SK-MEL-5 (cell line): ENCODE data around the gene PPIE. TPM values are rescaled to one million over a fixed set of nuclear protein-coding genes. Genes with fewer than 3 reads are reported as not detected.
"Not testable (repeated sequence)": the region's sequence is repeated elsewhere in the genome, so short reads cannot be mapped to it uniquely, and the experiment has no call there.

Experiments
- DNase-seq: peaks from one replicate; pipeline ENCODE4 v3.0.0-alpha.2; 2016; ENCODE audit warnings: low read depth, low spot score
- in situ Hi-C: cut with HindIII; loops from 2 replicates; pipeline ENCODE4 v1.10.0; 2016; ENCODE audit warnings: low sequenced_read_pairs, high pct_unique_total_duplicates, low pct_unique_long_range_greater_than_20kb
- total RNA-seq: library from RNA; depleted of rRNA; stranded (reverse); fragments of >200 nt; shearing (Covaris generic); gene quantifications from 2 replicates; pipeline ENCODE4 v1.2.3, GENCODE V29; 2014

The PPIE gene
- total RNA-seq, 1 experiment from 2014 or later, result 33.3 TPM

GRCh38 chr1:39764512-39764911, 25.8 kb downstream of the PPIE start:
- in situ Hi-C loops, DNase-seq: not testable (repeated sequence)

- in situ Hi-C loops, DNase-seq: not testable (repeated sequence)
Observed at GRCh38 chr1:39766466-39766865, 27.8 kb downstream of the PPIE start.

- DNase-seq, in situ Hi-C loops: not testable (repeated sequence)
Observed at GRCh38 chr1:39769502-39769901, 30.8 kb downstream of the PPIE start.

- in situ Hi-C loops, DNase-seq: not testable (repeated sequence)
Observed at GRCh38 chr1:39770100-39771021, 31.7 kb downstream of the PPIE start.

GRCh38 chr1:39771022-39771532, 32.4 kb downstream of the PPIE start, which contains the start of gene OXCT2:
OXCT2 (minus strand) TSS chr1:39771348; CDS start chr1:39771255, 93 bp downstream.
- in situ Hi-C loops, DNase-seq: not testable (repeated sequence)

DNA sequence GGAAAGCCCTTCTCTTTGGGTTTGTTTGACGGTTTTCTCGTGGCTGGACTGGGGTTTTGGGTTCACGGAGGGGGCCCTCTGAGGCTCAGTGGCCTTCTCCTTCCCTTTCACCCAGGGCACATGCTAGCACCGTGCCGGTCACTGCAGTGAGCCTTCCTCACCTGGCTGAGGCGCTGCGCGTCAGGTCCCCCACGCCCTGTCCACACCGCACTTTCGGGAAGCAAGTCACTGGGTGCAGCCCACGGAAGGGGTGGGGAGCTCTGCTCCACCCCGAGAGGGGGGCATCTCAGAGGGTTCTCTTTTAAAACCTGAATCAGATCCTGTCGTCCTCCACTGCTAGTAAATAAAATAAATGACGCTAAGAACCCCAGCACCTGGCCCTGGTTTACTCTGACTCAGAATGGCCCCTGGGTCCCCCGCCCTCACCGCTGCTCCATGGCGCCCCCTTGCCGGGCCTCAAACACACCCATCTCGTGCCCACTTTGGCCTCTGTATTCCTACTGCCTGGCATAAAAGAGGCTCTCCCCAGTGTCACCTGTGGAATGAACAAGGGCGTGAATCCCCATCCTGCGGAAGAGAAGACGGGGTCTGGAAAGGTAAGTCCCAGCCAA, 34.8 kb downstream of the PPIE start:
- in situ Hi-C loops, DNase-seq: not testable (repeated sequence)

- DNase-seq, in situ Hi-C loops: not testable (repeated sequence)
Observed at GRCh38 chr1:39775141-39775540, 36.5 kb downstream of the PPIE start.

DNA sequence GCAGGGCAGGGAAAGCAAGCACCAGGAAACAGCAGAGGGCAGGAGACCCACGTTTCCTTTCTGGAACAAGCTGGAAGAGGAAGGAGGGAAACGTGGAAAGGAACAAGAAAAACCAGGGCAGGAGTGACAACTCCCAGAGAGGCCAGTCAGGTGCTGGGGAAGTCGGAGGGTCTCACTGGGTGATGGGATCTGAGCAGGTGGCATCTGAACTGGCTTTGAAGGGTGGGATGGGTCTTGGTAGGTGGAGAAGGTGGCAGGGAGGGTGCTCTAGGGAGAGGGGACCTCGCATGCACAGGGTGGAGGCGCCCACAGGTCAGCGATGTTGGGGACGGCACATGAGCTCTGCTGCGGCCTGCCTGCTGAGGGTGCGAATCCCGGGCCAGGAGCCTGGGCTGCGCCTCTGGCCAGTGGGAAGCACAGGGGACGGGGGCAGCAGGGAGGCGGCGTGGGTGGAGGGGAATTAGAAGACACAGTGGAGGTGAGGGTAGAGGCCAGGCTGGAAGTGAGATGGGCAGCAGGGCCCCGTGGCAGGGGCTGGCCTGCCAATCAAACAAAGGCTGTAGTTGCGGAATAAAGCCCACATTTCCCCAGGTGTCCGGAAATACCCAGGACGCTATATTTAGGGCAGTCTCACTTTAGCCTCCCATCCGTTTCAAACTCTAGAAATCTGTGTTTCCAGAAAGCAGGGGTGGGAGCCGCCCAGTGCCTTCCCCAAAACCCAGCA, 37.2 kb downstream of the PPIE start:
- in situ Hi-C loops, DNase-seq: not testable (repeated sequence)

DNA sequence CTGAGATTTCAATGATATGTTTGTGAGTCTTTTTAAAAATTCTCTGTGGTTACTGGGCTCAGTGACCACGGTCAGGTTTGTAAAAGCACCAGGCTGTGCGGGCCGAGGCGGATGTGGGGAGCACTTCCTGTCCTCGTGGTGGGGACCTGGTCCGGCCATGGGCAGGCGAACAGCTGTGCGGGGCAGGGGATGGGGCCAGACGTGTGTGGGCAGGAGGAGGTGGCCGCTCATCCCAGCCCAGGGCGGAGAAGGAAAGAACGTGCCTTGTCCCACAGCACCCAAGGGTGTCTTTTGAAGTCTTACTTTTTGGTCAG, 37.7 kb downstream of the PPIE start:
- in situ Hi-C loops, result no loop called here
- DNase-seq, result no peak

DNA sequence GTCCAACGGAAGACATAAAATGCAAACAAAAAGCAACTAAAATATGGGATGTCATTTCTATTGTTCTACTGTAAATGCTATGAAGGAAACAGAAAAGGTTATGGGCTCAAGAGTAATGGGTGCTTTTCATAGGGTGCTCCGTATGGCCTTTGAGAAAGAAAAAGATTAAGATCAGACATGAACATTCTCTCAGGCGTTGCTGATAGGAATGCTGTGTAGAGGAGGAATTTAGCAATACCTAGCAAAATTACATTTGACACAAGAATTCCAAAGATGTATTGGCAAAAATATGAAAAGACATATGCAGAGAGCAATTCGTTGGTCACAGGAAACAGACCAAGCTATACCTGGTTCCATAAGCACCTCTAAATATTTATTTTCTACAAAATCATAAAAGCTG, 38.2 kb downstream of the PPIE start:
- in situ Hi-C loops, result no loop called here
- DNase-seq, result no peak

GRCh38 chr1:39777306-39777705, 38.6 kb downstream of the PPIE start:
- in situ Hi-C loops, result no loop called here

DNA sequence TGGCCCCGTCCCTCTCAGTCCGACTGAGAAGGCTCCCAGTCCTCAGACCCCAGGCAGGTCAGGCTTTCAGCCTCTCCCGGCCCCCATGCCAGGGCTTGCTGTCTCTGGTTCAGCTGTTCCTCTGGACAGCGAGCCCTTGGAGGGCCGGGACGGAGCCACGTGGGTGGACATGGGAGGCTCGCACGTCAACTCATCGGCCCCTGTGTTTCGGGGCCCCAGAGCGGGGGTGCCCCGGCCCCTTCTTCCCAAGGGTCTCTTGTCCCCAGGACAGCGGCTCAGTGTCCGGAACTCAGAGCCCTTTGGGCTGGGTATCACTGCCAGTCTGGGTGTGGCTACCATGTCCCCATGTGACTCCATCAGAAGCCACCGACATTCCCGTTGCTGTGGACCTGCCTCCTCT, 39.2 kb downstream of the PPIE start:
- in situ Hi-C loops, result not testable (repeated sequence)

More at GRCh38 chr1:39777306-39777705, 38.6 kb downstream of the PPIE start:
- no peak for DNase-seq

GRCh38 chr1:39778463-39779099, 39.9 kb downstream of the PPIE start:
- DNase-seq, in situ Hi-C loops: not testable (repeated sequence)

More for the DNA sequence above, 39.2 kb downstream of the PPIE start:
- not testable (repeated sequence) for DNase-seq

DNA sequence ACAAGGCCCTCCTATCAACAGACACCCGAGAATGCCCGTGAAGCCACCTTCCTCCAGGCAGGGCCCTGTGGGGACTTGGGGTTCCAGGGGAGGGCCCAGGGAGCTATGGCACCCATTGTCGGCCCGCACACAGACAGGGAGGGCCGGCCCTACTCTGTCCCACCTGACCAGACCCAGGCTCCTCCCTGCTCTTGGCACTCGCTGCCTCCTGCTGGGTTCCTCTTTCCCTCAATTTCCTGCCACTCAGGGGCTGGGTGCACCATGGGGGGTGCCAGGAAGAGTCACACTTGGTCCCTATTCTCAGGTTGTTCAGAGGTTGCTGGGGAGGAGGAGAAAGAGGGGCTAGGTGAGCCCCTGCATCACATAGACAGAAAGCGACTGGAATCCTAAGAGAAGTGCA, 40.5 kb downstream of the PPIE start:
- DNase-seq, result no peak
- in situ Hi-C loops, result no loop called here

DNA sequence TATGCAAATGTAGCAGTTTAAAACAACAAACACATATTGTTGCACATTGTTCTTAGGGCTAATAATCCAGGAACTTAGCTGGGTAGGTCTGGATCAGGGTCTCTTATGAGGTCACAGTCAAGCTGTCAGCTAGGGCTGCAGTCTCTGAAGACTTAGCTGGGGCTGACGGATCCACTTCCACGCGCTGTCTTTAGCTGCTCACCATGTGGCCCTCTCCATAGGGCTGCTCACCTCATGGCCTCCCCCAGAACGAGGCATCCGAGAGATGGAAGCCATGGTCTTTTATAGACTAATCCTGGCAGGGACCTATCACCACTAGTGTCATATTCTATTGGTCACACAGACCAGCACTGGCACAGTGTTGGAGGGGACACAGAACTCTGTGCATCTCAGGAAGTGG, 41.1 kb downstream of the PPIE start:
- no peak for DNase-seq
- in situ Hi-C loops, result no loop called here

GRCh38 chr1:39781349-39781715, 42.6 kb downstream of the PPIE start:
- in situ Hi-C loops, result no loop called here
- no peak for DNase-seq

- no peak for DNase-seq
- in situ Hi-C loops, result no loop called here
Observed at GRCh38 chr1:39782103-39782502, 43.4 kb downstream of the PPIE start.
